Gastroesophageal sphincter (tissue), 4 donors: Measurements from ENCODE around the gene TADA3. TPM values are rescaled to one million over a fixed set of nuclear protein-coding genes. Genes with fewer than 3 reads are reported as not detected.

Experiments
- ATAC-seq: fragments of 150-250 bp; one replicate; pipeline ENCODE4 v1.9.1; 2016; ENCODE audit warnings: mild to moderate bottlenecking, moderate library complexity
- H3K27ac ChIP-seq, 4 donors: fragments of 200-600 bp; sonication (generic) in 3 of 4; 1 replicate in 3 of 4; 2 replicates in 1 of 4; pipeline ENCODE4 v1.5.1; 2016 to 2019
- H3K27me3 ChIP-seq: fragments of 200-600 bp; sonication (generic); one replicate; pipeline ENCODE4 v1.5.1; 2019
- H3K36me3 ChIP-seq, 2 donors: fragments of 200-600 bp; sonication (generic); one replicate each; pipeline ENCODE4 v1.5.1; 2019; ENCODE audit warnings: control low read depth in 1 of 2
- H3K4me1 ChIP-seq, 3 donors: fragments of 200-600 bp; sonication (generic); 1 replicate in 2 of 3; 2 replicates in 1 of 3; pipeline ENCODE4 v1.5.1; 2016 to 2019; ENCODE audit warnings: control low read depth in 2 of 3
- H3K4me3 ChIP-seq, 2 donors: fragments of 200-600 bp; sonication (generic); one replicate each; pipeline ENCODE4 v1.5.1; 2019; ENCODE audit warnings: mild to moderate bottlenecking in 1 of 2, moderate library complexity in 1 of 2
- H3K9me3 ChIP-seq, 3 donors: fragments of 200-600 bp; sonication (generic); one replicate each; pipeline ENCODE4 v1.5.1; 2017 to 2019; ENCODE audit warnings: control low read depth in 2 of 3
- EP300 ChIP-seq: sonication (generic); formaldehyde crosslinking; IDR thresholded peaks from one replicate; pipeline ENCODE4 v1.6.1; 2017; ENCODE audit warnings: antibody characterized with exemption, mild to moderate bottlenecking
- POLR2A ChIP-seq, 2 donors: fragments of 450-650 bp; IDR thresholded peaks; one replicate each; pipeline ENCODE4 v1.6.1; 2017; ENCODE audit warnings: antibody characterized with exemption in 2 of 2, mild to moderate bottlenecking in 2 of 2, moderate library complexity in 1 of 2
- POLR2AphosphoS5 ChIP-seq: sonication (generic); formaldehyde crosslinking; IDR thresholded peaks from one replicate; pipeline ENCODE4 v1.6.1; 2017; ENCODE audit warnings: antibody characterized with exemption
- WGBS, 2 donors: methylation state at CpG; one replicate each; pipeline ENCODE4 v1.1.5; 2018; ENCODE audit warnings: low coverage in 1 of 2; 5-methylcytosine and 5-hydroxymethylcytosine counted together
- total RNA-seq, 4 donors: library from RNA; depleted of rRNA; stranded (reverse); fragments of >200 nt; gene quantifications; one replicate each; pipeline ENCODE4 v1.1.0, GENCODE V29; 2016
- TF ChIP-seq, protein P1 (sequence below), 4 experiments: fragments of 200-600 bp in 2 of 4; fragments of 450-650 bp in 2 of 4; sonication (generic) in 1 of 4; IDR thresholded peaks; one replicate each; pipeline ENCODE4 v1.5.1; 2017 to 2019; ENCODE audit warnings: antibody characterized with exemption in 4 of 4, mild to moderate bottlenecking in 2 of 4, moderate library complexity in 2 of 4

TADA3 gene
- total RNA-seq, 4 donors from 2014 or later = 54.6 to 82.2 (median 66.0) TPM

DNA sequence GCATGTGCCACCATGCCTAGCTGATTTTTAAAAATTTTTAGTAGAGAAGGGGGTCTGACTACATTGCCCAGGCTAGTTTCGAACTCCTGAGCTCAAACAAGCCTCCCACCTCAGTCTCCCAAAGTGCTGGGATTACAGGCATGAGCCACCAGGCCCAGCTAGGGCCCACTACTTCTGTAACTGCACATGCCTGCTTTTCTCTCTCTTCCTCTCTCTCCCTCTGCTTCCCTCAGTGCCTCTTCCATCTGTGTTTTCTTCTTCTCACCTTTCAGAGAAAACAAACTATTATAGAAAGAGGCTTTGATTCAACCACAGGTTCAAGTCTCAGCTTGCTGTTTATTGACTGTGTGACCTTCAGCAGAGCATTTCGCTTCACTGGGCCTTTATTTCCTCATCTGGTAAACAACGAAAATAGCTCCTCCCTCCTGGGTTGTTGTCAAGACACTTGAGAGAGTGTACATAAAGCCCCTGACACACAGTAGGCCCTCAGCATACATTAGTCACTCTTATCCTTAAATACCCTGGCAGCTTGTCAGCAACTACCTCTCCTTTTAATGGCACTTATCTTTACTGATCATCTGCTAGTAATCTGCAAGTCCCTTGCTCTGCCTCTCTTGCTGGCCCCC lies 10.2 kb downstream of the TADA3 start:
- H3K36me3 ChIP-seq = peaks cover 0 to 82% of the 10 kb centered on the region in 2 donors
- no peak for TF ChIP-seq POLR2AphosphoS5
- TF ChIP-seq, protein P1, sequence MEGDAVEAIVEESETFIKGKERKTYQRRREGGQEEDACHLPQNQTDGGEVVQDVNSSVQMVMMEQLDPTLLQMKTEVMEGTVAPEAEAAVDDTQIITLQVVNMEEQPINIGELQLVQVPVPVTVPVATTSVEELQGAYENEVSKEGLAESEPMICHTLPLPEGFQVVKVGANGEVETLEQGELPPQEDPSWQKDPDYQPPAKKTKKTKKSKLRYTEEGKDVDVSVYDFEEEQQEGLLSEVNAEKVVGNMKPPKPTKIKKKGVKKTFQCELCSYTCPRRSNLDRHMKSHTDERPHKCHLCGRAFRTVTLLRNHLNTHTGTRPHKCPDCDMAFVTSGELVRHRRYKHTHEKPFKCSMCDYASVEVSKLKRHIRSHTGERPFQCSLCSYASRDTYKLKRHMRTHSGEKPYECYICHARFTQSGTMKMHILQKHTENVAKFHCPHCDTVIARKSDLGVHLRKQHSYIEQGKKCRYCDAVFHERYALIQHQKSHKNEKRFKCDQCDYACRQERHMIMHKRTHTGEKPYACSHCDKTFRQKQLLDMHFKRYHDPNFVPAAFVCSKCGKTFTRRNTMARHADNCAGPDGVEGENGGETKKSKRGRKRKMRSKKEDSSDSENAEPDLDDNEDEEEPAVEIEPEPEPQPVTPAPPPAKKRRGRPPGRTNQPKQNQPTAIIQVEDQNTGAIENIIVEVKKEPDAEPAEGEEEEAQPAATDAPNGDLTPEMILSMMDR (IDR thresholded peaks at IDR 0.05) = no peak
- TF ChIP-seq POLR2A (IDR thresholded peaks at IDR 0.05) = no peak
- TF ChIP-seq EP300 = no peak
- no peak for ATAC-seq

DNA sequence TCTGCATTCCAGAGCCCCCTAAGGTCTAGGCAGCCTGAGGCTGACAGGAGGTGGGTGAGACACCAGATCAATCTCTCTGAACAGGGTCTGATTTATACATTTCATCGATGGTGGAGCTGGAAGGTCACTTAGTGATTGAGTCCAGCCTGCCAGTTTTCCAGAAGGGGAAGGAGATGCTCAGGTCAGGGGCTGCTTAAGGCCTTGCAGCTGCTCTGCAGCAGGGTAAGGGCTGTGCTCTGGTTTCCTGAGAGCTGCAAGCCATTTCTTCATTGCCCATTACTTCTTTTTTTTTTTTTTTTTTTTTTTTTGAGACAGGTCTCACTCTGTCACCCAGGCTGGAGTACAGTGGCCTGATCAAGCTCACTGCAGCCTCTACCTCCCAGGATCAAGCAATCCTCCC lies 10.7 kb downstream of the TADA3 start:
- TF ChIP-seq POLR2AphosphoS5 (no peak), POLR2A (IDR thresholded peaks at IDR 0.05) (no peak), EP300 (no peak)
- TF ChIP-seq, protein P1 (IDR thresholded peaks at IDR 0.05) = no peak
- H3K4me3 ChIP-seq = no peak overlapping the region
- H3K27me3 ChIP-seq = no peaks in the 10 kb centered on the region
- H3K36me3 ChIP-seq = peaks cover 0 to 77% of the 10 kb centered on the region in 2 donors
- no peak overlapping the region for H3K27ac ChIP-seq
- H3K9me3 ChIP-seq = no peaks in the 10 kb centered on the region
- 73% methylated on average over 1 of the region's 1 CpG; no CpG with 5 or more reads in 1 of the 2 donors for WGBS, 2 donors
- ATAC-seq = no peak
- peaks cover 0 to 15% (median 0%) of the 10 kb centered on the region in 3 donors for H3K4me1 ChIP-seq

More for the DNA sequence above, 10.2 kb downstream of the TADA3 start:
- Histone ChIP-seq H3K27ac (no peak overlapping the region), H3K4me3 (no peak overlapping the region), H3K27me3 (no peaks in the 10 kb centered on the region), H3K4me1 (peaks cover 0 to 15% (median 0%) of the 10 kb centered on the region in 3 donors), H3K9me3 (no peaks in the 10 kb centered on the region)
- WGBS, 2 donors = 68 to 76% methylated on average over 3 of the region's 3 CpGs

DNA sequence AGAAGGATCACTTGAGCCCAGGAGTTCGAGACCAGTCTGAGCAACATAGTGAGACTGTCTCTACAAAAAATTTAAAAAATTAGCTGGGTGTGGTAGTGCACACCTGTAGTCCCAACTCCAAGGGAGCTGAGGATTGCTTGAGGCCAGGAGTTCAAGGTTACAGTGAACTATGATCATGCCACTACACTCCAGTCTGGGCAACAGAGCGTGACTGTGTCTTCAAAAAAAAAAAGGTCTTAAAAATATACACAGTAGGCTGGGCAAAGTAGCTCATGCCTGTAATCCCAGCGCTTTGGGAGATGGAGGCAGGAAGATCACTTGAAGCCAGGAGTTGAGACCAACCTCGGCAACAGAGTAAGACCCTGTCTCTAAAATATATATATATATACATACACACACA lies 11.4 kb downstream of the TADA3 start:
- WGBS, 2 donors = 88% methylated on average over 4 of the region's 4 CpGs; no CpG with 5 or more reads in 1 of the 2 donors
- Histone ChIP-seq H3K27me3 (no peaks in the 10 kb centered on the region), H3K36me3 (peaks cover 0 to 70% of the 10 kb centered on the region in 2 donors), H3K27ac (peak overlapping the region in 1 of 4 donors; percentile 29), H3K4me3 (no peak overlapping the region), H3K4me1 (peaks cover 0 to 15% (median 0%) of the 10 kb centered on the region in 3 donors), H3K9me3 (no peaks in the 10 kb centered on the region)
- no peak for ATAC-seq
- no peak for TF ChIP-seq POLR2AphosphoS5
- TF ChIP-seq, protein P1 (IDR thresholded peaks at IDR 0.05) = no peak
- no peak for TF ChIP-seq POLR2A (IDR thresholded peaks at IDR 0.05)
- no peak for TF ChIP-seq EP300

DNA sequence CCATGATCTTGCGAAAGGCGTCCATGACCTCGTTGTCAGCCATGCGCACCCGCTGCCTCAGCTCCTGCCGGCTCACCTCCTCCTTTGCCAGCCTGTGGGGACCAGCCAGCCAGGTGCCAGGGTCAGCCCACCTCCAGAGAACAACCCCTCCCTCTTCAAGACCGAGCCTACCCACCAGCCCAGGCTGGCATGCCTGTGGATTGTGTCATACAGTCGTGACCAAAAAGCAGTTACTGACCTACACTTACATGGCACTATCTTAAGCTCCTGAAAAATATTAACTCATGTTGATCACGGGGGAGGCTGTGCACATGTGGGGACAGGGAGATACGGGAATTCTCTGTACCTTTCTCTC lies 11.8 kb downstream of the TADA3 start:
- ATAC-seq = no peak
- 60% methylated on average over 1 of the region's 10 CpGs; no CpG with 5 or more reads in 1 of the 2 donors for WGBS, 2 donors
- Histone ChIP-seq H3K4me1 (peaks cover 0 to 15% (median 0%) of the 10 kb centered on the region in 3 donors), H3K36me3 (peaks cover 0 to 65% of the 10 kb centered on the region in 2 donors), H3K9me3 (no peaks in the 10 kb centered on the region), H3K27me3 (no peaks in the 10 kb centered on the region), H3K4me3 (no peak overlapping the region), H3K27ac (peak overlapping the region in 2 of 4 donors; percentile 11 to 29)
- TF ChIP-seq EP300 = no peak
- TF ChIP-seq POLR2AphosphoS5 = no peak
- TF ChIP-seq, protein P1 (IDR thresholded peaks at IDR 0.05) = no peak
- TF ChIP-seq POLR2A (IDR thresholded peaks at IDR 0.05) = no peak
